GM10266 (cell line): ENCODE data around the gene JAK3.

ENCODE experiments used
- DNase-seq: peaks from one replicate; pipeline ENCODE4 v3.0.0; 2012; ENCODE audit errors: extremely low spot score
- CTCF ChIP-seq: IDR thresholded peaks from 2 replicates; pipeline ENCODE4 v1.5.1; 2012; ENCODE audit warnings: mild to moderate bottlenecking, low read depth; ENCODE audit not compliant: control insufficient read depth, insufficient read depth; ENCODE audit errors: missing control alignments

Gene JAK3

GRCh38 chr19:17871032-17871877 lies 23.5 kb upstream of the JAK3 start:
- DNase-seq = no peak
- TF ChIP-seq CTCF = no peak

GRCh38 chr19:17869114-17869608 lies 21.4 kb upstream of the JAK3 start:
- DNase-seq = no peak
- TF ChIP-seq CTCF = no peak

- DNase-seq = no peak
- TF ChIP-seq CTCF = no peak
These were observed 20.9 kb upstream of the JAK3 start for GRCh38 chr19:17868669-17869068.

GRCh38 chr19:17866964-17867486 lies 19.2 kb upstream of the JAK3 start:
- DNase-seq = no peak
- TF ChIP-seq CTCF = no peak

- no peak for TF ChIP-seq CTCF
- no peak for DNase-seq
These were observed 18.7 kb upstream of the JAK3 start for GRCh38 chr19:17866312-17866963.

- no peak for TF ChIP-seq CTCF
- DNase-seq = no peak
These were observed 17.9 kb upstream of the JAK3 start for GRCh38 chr19:17865364-17866311.
